DMS114 treated with DMSO at 0.1 percent for 48 hours (cell line): ENCODE results near the gene PRKD2.

Experiments used
- DNase-seq: peaks from one replicate; lab custom pipeline; 2025; ENCODE audit not compliant: unreplicated experiment; lab: John Stamatoyannopoulos, UW

PRKD2 gene

GRCh38 chr19:46725036-46725820 is 8.3 kb upstream of the PRKD2 start:
- no peak for DNase-seq

DNA sequence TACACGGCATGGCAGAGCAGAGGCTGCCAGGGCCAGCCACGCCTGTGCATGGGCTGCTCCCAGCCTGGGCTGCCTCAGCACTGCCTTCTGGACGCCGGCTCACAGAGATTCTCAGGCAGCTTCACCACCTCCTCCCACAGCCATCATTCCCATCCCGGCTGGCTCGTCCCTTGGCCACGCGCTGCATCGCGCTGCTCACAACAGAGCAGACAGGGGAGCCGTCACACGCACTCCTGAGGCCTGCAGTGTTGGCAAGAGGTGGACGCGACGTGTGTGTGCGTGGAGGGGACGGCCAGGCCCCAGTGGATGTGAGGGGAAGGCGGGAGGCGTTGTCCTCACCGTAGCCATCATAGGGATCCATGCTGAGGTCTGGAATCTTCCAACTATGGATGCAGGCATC is 7.6 kb upstream of the PRKD2 start:
- no peak for DNase-seq

- no peak for DNase-seq
These were observed 6.6 kb upstream of the PRKD2 start for GRCh38 chr19:46723471-46723870.

DNA sequence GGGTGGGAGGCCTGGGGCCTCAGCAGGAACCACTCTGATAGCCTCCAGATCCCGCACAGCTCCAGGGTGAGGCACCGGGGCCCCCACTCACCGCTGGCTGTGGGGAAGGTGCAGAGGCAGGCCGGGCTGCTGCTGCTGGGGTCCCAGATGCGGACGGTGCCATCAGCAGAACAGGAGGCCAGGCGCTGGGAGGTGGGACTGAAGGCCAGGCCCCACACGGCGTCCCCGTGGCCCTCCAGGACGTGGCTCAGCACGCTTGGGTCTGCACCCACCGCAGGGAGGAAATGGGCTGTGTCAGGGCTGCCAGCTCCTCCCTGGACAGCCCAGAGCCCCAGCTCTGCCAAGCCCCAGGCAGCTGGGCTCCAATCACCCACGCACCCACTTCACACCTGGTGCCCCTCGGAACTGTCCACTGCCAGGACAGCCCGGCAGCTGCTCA is 6.1 kb upstream of the PRKD2 start:
- DNase-seq = no peak

DNA sequence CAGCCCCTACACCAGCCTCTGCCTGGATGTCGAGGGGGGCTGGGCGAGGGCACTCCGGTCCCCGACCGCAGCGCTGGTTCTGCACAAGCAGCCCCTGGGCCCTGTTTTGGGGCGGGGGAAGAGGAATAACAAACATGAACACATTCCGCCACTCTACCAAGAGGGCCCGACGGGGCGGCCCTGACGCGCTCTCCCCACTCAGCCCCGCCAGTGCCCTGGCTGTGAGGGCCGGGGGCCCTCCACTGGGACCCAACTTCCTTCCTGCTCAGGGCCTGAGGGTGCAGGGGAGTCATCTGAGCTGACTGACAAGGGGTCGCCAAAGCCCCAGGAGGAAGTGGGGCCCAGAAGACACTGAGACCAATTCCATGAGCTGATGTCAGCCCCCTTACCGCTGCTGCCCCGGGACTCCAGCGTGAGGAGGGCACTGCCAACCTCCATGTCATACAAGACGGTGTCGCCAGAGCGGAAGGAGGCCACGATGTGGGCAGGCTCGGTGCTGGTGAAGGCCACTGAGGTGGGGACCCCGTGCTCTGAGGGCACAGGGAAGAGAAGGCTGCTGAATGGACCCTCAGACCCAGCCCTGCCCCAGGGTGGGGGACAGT is 5.6 kb upstream of the PRKD2 start:
- no peak for DNase-seq

DNA sequence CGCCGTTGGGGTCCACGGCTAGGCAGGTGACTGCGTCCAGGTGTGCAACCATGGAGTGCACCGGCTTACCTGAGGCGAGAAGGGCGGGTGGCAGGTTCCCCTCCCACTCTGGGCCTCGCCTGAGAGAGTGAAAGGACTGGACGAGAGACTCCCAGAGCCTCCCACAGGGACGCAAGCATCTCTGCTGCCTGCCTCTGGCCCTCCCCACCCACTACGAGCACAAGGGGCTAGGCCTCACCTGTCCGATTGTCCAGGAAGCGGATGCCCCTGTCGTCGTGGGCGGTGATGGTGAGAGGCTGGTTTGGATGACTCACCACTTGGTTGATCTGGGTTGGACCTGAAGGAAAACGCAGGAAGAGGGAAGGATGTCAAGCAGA is 5.1 kb upstream of the PRKD2 start:
- DNase-seq = no peak

DNA sequence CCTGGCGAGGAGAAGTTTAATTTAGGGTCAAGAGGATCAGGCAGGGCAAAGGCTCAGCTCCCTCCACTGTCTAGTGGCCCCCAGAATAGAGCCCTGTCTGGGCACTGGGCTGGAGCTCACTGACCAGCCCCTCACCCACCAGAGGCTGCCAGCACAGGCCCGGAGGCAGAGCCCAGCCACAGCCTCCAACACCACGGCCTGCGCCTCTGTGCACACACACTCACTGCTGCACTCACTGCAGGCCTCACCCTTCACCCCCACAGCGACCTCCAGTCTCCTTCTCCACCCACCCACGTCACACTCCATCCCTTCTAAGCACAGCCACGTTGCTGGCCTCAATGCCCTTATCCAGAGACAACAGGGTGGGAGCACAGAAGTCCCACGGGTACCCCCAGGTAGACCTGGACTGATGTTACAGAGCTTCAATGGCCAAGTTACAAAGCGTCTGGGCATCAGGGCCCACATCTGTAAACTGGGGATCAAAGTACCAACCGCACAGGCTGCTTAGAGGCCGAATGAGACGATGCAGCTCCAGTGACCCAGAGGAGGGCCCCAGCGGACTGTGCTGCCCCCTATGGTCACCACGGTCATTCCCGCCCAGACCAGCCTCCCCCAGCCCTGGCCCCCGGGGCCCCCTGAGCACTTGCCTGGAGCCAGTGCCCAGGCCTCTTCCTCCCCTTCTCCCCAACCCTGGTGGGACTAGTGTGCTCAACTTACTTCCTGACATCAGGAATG is 4.5 kb upstream of the PRKD2 start:
- no peak for DNase-seq

DNA sequence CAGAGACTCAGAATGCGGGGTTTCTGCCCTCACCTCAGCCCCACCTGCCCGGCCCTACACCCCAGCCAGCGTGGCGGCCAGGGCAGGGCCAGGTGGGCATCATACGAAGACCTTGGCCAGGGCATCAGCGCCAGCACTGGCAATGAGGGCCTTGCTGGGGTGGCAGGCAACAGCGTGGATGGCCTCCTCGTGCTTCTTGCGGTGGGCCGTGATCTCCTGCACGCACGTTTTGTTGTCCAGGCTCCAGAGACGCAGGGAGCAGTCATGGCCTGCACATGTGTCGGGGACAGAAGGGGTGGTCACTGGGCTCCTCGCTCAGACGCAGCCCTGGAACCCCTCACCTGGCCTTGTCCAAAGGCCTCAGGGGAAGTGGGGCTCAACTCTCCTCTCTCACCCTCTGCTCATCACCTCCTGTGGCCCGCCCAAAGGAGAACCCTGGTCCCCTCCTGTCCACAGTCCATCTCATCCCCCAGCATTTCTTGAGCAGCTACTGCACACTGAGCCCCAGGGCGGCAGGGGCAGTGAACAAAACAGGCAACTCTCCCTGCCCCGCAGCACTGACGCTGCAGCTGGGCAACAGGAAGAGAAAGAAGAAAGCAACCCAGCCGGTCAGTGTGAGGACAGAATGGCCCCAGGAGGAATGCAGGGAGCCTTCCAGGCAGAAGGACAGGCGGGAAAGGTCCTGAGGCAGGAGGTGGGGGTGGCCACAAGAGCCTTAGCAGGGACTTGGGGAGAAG is 3.8 kb upstream of the PRKD2 start:
- no peak for DNase-seq

- no peak for DNase-seq
These were observed 3.0 kb upstream of the PRKD2 start for GRCh38 chr19:46719629-46720502.

DNA sequence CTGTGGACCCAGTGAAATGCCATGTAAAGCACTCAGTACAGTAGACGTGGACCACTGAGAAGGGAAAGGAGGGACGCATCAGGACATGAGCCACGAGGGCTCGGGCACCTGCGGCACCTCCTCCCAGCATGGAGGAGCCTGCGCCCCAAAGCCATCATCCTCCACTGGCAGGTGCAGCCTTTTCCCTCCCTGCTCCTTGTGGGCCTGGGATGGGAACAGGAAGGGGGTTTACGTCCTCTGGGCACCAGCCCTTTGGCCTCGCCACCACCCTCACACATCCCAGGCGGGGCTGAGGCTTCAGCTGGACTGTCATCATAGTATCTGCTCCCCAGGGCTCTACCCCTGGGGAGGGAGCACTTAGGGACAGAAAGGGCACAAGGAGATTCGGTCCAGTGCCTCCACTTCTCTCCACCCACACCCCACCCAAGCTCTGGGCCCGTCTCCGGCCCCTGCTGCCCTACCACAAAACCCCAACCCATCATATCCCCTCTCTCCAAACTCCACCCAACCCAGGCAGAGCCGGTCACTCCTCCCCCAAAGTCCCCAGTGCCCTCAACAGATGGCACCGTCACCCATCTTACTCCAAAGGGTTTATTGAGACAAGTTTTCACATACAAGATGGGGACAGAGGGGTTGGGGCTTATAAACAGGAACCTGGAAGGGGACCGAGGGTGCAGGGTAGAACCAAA is 2.2 kb upstream of the PRKD2 start:
- no peak for DNase-seq

DNA sequence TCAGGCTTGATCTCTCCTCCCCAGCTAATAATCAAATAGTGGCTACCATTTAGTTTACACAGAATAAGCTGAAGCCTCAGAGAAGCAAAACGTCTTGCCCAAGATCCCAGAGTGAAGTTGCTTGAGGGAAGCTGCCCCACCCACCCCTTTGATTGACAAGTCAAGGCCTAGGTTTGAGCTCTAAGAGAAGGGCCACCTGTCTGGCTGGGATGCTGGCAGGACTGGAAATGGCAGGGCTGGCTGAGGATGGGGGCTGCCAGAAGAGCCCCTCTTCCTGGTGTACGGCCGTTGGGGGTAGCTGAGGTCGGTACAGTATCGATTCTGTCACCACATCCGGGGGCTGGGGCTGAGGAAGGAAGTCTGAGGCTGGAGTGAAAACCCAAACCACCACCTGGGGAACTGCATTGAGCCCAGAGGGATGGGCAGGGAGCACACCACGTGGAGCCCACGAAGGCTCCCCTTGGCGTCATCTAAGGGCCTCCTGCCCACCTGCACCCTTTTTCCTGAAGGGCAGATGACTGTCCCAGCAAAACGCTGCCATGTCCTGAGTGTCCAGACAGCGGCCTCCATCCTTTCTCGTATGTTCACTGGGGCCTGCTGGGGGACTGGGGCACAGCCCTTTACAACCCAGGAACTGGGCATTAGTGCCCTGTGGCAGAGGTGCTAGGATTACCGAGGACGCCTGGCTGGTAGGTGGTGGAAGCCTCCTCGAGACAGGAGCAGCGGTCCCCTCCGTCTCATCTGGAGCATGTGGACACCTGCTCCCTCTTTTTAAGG is 1.4 kb upstream of the PRKD2 start:
- DNase-seq = peak; percentile 10

GRCh38 chr19:46717716-46718143 is 816 bp upstream of the PRKD2 start:
- no peak for DNase-seq

- no peak for DNase-seq
These were observed 261 bp downstream of the PRKD2 start for GRCh38 chr19:46716672-46717033.

GRCh38 chr19:46715975-46716671 is 791 bp downstream of the PRKD2 start:
- DNase-seq = no peak

GRCh38 chr19:46715620-46715974 is 1.3 kb downstream of the PRKD2 start:
- DNase-seq = no peak

DNA sequence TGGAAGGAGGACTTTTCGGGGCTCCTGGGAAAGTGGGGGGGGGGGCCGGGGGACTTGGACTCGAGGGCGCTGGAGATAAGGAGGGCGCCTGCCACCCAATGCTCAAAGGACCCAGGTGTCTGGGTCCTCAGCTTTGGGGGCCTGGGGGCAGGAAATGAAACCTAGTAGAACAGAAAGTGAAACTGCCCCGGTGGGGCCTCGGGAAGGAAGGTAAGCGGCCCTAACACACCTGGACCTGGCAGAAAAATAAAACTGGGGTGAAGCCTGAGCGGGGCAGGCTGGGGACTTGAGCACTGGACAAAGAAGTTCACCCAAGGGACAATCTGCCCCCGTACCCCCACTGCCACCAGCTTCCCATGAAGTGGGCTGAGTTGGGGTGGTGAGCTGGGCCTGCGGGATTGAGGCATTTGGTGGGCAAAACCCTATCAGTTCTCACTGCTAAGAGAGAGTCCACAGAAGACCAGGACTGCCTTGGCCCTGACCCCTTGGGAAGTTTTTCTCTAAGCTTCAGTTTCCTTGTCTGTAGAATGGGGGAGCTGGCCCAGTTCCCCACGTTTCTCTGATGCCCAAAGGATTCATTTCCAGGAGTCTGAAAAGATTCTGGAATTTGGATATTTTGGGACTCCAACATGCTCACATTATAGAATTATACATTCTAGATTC is 2.3 kb downstream of the PRKD2 start:
- no peak for DNase-seq

DNA sequence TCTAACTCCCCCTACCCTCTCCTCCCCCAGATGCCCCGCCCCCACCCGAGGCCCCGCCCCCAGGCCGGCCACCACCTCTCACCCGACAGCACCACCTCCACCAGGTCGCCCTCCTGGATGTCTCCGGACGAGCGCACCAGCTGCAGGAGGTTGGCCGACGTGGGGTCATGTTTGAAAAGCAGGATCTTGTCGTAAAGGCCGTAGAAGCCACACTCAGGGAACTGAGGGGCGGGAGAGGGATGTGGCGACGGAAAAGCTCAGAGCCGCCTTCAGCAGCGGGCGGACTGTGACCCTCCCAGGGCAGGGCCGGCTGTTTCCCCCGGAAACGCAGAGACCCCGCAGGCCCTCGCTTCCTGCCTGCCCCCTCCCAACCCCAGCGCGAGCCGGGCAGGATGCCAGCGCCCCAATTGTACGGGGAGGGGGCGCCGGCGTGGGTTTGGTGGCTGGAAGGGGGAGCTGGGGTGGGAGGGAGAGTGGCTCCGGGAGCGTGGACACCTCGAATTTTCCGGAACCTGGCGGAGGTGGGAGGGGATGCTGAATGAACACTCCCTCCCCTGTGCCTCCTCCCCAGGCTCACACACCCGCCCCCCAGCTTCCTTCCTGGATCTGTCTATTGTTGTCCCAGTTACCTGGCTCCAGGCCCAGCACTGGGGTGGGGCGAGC is 3.0 kb downstream of the PRKD2 start:
- DNase-seq = no peak
